ENCODE results near the gene ACSL3.

Gene ACSL3

GRCh38 chr2:222955008-222955407, 94.2 kb downstream of the ACSL3 start:
- H3K9ac ChIP-seq (ENCODE audit: low read depth, low read length, poor library complexity, severe bottlenecking): no peak overlapping the region
- H3K9me3 ChIP-seq (ENCODE audit: insufficient read depth, low read depth, low read length): no peaks in the 10 kb centered on the region
- H2AFZ ChIP-seq (ENCODE audit: low read length): no peak overlapping the region
- H3K36me3 ChIP-seq (ENCODE audit: insufficient read depth, low read length): no peaks in the 10 kb centered on the region
- H4K20me1 ChIP-seq (ENCODE audit: insufficient read depth, low read length, poor library complexity, severe bottlenecking): no peaks in the 10 kb centered on the region
- H3K79me2 ChIP-seq (ENCODE audit: insufficient read depth, low read length): no peaks in the 10 kb centered on the region
- H3K9me2 ChIP-seq (replicated peaks; ENCODE audit: low read depth, low read length): no peaks in the 10 kb centered on the region
- TF ChIP-seq EZH2phosphoT487 (IDR thresholded peaks at IDR 0.05; ENCODE audit: borderline replicate concordance) (no peak), CTCF (conservative IDR thresholded peaks at IDR 0.05; ENCODE audit: low read length) (no peak)
- H3K4me2 ChIP-seq (ENCODE audit: low read depth, low read length, poor library complexity, severe bottlenecking): no peak overlapping the region
- H3K4me3 ChIP-seq (ENCODE audit: low read length, poor library complexity, severe bottlenecking): no peak overlapping the region
- H3F3A ChIP-seq (ENCODE audit: low read depth): no peaks in the 10 kb centered on the region
- no peaks in the 10 kb centered on the region for H3K27me3 ChIP-seq (ENCODE audit: insufficient read depth, low read length, poor library complexity, severe bottlenecking)
- H3K4me1 ChIP-seq (ENCODE audit: insufficient read depth, low read length, poor library complexity, severe bottlenecking): no peaks in the 10 kb centered on the region

- H3K79me2 ChIP-seq (ENCODE audit: insufficient read depth, low read length): no peaks in the 10 kb centered on the region
- no peaks in the 10 kb centered on the region for H3K27me3 ChIP-seq (ENCODE audit: insufficient read depth, low read length, poor library complexity, severe bottlenecking)
- no peak overlapping the region for H3K4me3 ChIP-seq (ENCODE audit: low read length, poor library complexity, severe bottlenecking)
- TF ChIP-seq EZH2phosphoT487 (IDR thresholded peaks at IDR 0.05; ENCODE audit: borderline replicate concordance): no peak
- no peak for TF ChIP-seq CTCF (conservative IDR thresholded peaks at IDR 0.05; ENCODE audit: low read length)
- no peak overlapping the region for H3K4me2 ChIP-seq (ENCODE audit: low read depth, low read length, poor library complexity, severe bottlenecking)
- no peak overlapping the region for H3K9ac ChIP-seq (ENCODE audit: low read depth, low read length, poor library complexity, severe bottlenecking)
- H3K4me1 ChIP-seq (ENCODE audit: insufficient read depth, low read length, poor library complexity, severe bottlenecking): no peaks in the 10 kb centered on the region
- H3F3A ChIP-seq (ENCODE audit: low read depth): no peaks in the 10 kb centered on the region
- H3K36me3 ChIP-seq (ENCODE audit: insufficient read depth, low read length): no peaks in the 10 kb centered on the region
- H2AFZ ChIP-seq (ENCODE audit: low read length): no peak overlapping the region
- no peaks in the 10 kb centered on the region for H3K9me2 ChIP-seq (replicated peaks; ENCODE audit: low read depth, low read length)
- H3K9me3 ChIP-seq (ENCODE audit: insufficient read depth, low read depth, low read length): no peaks in the 10 kb centered on the region
- H4K20me1 ChIP-seq (ENCODE audit: insufficient read depth, low read length, poor library complexity, severe bottlenecking): no peaks in the 10 kb centered on the region
These were observed 98.5 kb downstream of the ACSL3 start for GRCh38 chr2:222959358-222959757.

GRCh38 chr2:222960126-222960525, 99.3 kb downstream of the ACSL3 start:
- Histone ChIP-seq H3F3A (ENCODE audit: low read depth) (no peaks in the 10 kb centered on the region), H3K36me3 (ENCODE audit: insufficient read depth, low read length) (no peaks in the 10 kb centered on the region), H3K9me3 (ENCODE audit: insufficient read depth, low read depth, low read length) (no peaks in the 10 kb centered on the region), H4K20me1 (ENCODE audit: insufficient read depth, low read length, poor library complexity, severe bottlenecking) (no peaks in the 10 kb centered on the region), H3K27me3 (ENCODE audit: insufficient read depth, low read length, poor library complexity, severe bottlenecking) (no peaks in the 10 kb centered on the region), H3K4me3 (ENCODE audit: low read length, poor library complexity, severe bottlenecking) (no peak overlapping the region), H3K4me2 (ENCODE audit: low read depth, low read length, poor library complexity, severe bottlenecking) (no peak overlapping the region), H3K4me1 (ENCODE audit: insufficient read depth, low read length, poor library complexity, severe bottlenecking) (no peaks in the 10 kb centered on the region), H3K9me2 (replicated peaks; ENCODE audit: low read depth, low read length) (no peaks in the 10 kb centered on the region), H3K9ac (ENCODE audit: low read depth, low read length, poor library complexity, severe bottlenecking) (no peak overlapping the region), H2AFZ (ENCODE audit: low read length) (no peak overlapping the region), H3K79me2 (ENCODE audit: insufficient read depth, low read length) (no peaks in the 10 kb centered on the region)
- TF ChIP-seq CTCF (conservative IDR thresholded peaks at IDR 0.05; ENCODE audit: low read length) (no peak), EZH2phosphoT487 (IDR thresholded peaks at IDR 0.05; ENCODE audit: borderline replicate concordance) (no peak)

Measured in Loucy (cell line).